ENCODE data around the gene CPEB4. TPM values are rescaled to one million over a fixed set of nuclear protein-coding genes. Genes with fewer than 3 reads are reported as not detected.

CPEB4 gene
- total RNA-seq, 1 experiment from 2014 or later, result 8.7 TPM

DNA sequence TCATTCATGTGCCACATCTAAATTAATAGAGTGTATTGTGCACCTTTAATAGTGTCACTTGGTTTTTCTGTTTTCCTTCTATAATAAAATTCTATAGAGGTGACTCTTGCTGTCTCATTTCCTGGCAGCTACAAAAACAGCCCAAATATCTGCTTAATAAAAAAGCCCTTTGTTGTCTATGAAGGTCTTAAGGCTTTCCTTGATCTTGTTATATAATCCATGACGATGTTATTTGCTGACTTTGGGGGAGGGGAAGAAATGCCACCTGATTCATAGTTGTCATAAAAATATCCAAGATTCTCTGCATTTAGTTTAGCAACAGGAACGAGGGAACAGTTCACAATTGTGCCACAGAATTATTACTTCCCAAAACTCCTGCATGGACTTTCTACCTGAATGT lies 31.3 kb downstream of the CPEB4 start:
- no peaks in the 10 kb centered on the region for H3K27me3 Mint-ChIP-seq (ENCODE audit: low read depth)
- H3K4me3 Mint-ChIP-seq, result no peak overlapping the region
- H3K23me2 ChIP-seq (ENCODE audit: insufficient read length, low read depth, low read length, poor library complexity, severe bottlenecking), result no peaks in the 10 kb centered on the region
- H2AFZ ChIP-seq (ENCODE audit: low read length), result no peak overlapping the region
- H3K9me3 ChIP-seq (ENCODE audit: control insufficient read depth, low read depth, low read length), result no peaks in the 10 kb centered on the region
- no peak overlapping the region for H3K9ac ChIP-seq (ENCODE audit: extremely low read depth, insufficient read length, low read length)
- no peak overlapping the region for H3K27ac Mint-ChIP-seq
- no peak overlapping the region for H3T11ph ChIP-seq (ENCODE audit: low read length)
- H3K9me3 Mint-ChIP-seq, result no peaks in the 10 kb centered on the region
- no peak overlapping the region for H4K91ac ChIP-seq (ENCODE audit: insufficient read length, low read depth, low read length)
- no peaks in the 10 kb centered on the region; the same call in 1 of the 2 replicates for H3K79me2 ChIP-seq (ENCODE audit: insufficient read depth, low read length)
- H4K5ac ChIP-seq (ENCODE audit: insufficient read length, low read depth, low read length), result no peak overlapping the region
- H2BK5ac ChIP-seq (ENCODE audit: insufficient read length, low read length), result no peak overlapping the region
- peaks cover 7% of the 10 kb centered on the region; the same call in 1 of the 2 replicates for H3K4me1 ChIP-seq (ENCODE audit: insufficient read depth, low read length)
- no peak overlapping the region for H2BK15ac ChIP-seq (ENCODE audit: low read depth, low read length)
- no CpG with 5 or more reads among the region's 2 CpGs for WGBS (ENCODE audit: extremely low coverage, insufficient read length, low lambda C conversion rate)
- no peaks in the 10 kb centered on the region for H3K79me1 ChIP-seq (ENCODE audit: insufficient read depth, low read depth, low read length, poor library complexity, severe bottlenecking)
- no peaks in the 10 kb centered on the region for H4K20me1 ChIP-seq (ENCODE audit: control insufficient read depth, insufficient read depth, insufficient read length)
- no peak overlapping the region for H3K23ac ChIP-seq (ENCODE audit: insufficient read length, low read depth, low read length)
- H3K56ac ChIP-seq (ENCODE audit: insufficient read length, low read depth, low read length), result no peak overlapping the region
- no peak overlapping the region for H2BK20ac ChIP-seq (ENCODE audit: low read depth, low read length, poor library complexity, severe bottlenecking)
- H2AK5ac ChIP-seq (ENCODE audit: insufficient read length, low read length), result no peak overlapping the region
- peak overlapping the region; percentile 31 for H3K4me2 ChIP-seq (ENCODE audit: insufficient read depth, insufficient read length, low read length)
- H3K27ac ChIP-seq (ENCODE audit: insufficient read length, low read depth, low read length), result no peak overlapping the region
- no peak overlapping the region for H3K4ac ChIP-seq (ENCODE audit: low read depth, low read length)
- peaks cover 27 to 45% of the 10 kb centered on the region in 2 experiments for H3K4me1 Mint-ChIP-seq
- no peak overlapping the region for H2BK12ac ChIP-seq (ENCODE audit: insufficient read length, low read depth, low read length)
- no peaks in the 10 kb centered on the region for H3K27me3 ChIP-seq (ENCODE audit: insufficient read depth, low read length)
- no peaks in the 10 kb centered on the region for H3K36me3 Mint-ChIP-seq (ENCODE audit: insufficient read depth in 1 of 3, low read depth in 3 of 3)
- H3K14ac ChIP-seq (ENCODE audit: insufficient read depth, low read length), result no peak overlapping the region
- TF ChIP-seq, protein P1, sequence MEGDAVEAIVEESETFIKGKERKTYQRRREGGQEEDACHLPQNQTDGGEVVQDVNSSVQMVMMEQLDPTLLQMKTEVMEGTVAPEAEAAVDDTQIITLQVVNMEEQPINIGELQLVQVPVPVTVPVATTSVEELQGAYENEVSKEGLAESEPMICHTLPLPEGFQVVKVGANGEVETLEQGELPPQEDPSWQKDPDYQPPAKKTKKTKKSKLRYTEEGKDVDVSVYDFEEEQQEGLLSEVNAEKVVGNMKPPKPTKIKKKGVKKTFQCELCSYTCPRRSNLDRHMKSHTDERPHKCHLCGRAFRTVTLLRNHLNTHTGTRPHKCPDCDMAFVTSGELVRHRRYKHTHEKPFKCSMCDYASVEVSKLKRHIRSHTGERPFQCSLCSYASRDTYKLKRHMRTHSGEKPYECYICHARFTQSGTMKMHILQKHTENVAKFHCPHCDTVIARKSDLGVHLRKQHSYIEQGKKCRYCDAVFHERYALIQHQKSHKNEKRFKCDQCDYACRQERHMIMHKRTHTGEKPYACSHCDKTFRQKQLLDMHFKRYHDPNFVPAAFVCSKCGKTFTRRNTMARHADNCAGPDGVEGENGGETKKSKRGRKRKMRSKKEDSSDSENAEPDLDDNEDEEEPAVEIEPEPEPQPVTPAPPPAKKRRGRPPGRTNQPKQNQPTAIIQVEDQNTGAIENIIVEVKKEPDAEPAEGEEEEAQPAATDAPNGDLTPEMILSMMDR (conservative IDR thresholded peaks at IDR 0.05), result no peak
- H2BK120ac ChIP-seq (ENCODE audit: low read depth, low read length, poor library complexity, severe bottlenecking), result no peak overlapping the region
- no peak overlapping the region for H4K8ac ChIP-seq (replicated peaks; ENCODE audit: insufficient read length, low read depth, low read length)
- no peak overlapping the region for H3K18ac ChIP-seq (ENCODE audit: insufficient read length, low read depth, low read length)
- DNase-seq, result no peak

Measured in H9 (cell line).